Measurements from ENCODE around the gene RYR2.
"Not testable (repeated sequence)": the region's sequence is repeated elsewhere in the genome, so short reads cannot be mapped to it uniquely, and the experiment has no call there.

RYR2 gene

DNA sequence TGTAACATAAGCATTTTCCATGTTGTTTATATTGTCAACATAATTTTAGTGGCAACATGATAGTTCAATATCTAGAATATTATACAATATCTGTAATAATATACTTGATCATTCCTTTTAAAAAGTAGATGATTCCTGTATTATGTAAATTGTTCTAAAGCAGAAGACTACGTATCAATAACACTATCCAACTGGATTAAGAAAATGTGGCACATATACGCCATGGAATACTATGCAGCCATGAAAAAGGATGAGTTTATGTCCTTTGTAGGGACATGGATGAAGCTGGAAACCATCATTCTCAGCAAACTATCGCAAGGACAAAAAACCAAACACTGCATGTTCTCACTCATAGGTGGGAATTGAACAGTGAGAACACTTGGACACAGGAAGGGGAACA is 329.5 kb downstream of the RYR2 start:
- not testable (repeated sequence) for DNase-seq

GRCh38 chr1:237383791-237384190 is 341.8 kb downstream of the RYR2 start:
- no peak for DNase-seq

GRCh38 chr1:237384213-237384612 is 342.2 kb downstream of the RYR2 start:
- DNase-seq: no peak

DNA sequence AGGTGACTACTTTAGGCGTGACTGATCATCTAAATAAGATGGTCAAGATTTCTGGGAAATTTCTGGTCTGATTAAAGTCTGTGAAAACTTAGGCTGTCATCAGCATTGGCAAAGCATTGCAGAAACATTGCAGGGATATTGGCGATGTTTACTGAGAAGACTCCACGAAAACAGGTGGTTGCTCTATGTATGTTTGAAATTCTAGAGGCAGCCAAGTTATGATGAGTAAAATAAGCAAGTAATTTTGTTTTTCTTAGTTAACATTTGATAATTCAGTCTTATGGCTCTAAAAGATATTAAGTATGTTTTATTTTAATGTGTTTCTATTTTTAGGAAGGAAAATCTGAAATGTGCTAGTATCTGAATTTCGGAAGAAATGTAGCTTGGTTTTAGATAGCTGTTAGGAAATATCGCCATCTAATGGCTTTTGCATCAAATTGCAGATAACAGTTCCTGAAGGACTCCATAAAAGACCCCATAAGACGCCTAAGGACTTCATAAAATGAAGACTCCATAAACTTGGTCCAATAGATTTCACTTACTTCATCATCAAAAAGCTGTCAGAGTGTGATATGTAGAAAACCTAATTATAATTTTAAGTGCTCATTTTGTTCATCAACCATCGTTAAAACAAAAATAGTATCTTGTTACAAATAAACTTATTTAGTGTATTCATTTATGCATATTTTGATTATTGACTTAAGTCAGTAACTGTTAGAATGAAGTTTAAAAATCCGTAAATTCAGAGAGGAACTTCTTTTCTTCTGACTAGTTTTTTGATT is 344.6 kb downstream of the RYR2 start:
- no peak for DNase-seq

- DNase-seq: no peak
These were observed 345.1 kb downstream of the RYR2 start for GRCh38 chr1:237387144-237387505.

DNA sequence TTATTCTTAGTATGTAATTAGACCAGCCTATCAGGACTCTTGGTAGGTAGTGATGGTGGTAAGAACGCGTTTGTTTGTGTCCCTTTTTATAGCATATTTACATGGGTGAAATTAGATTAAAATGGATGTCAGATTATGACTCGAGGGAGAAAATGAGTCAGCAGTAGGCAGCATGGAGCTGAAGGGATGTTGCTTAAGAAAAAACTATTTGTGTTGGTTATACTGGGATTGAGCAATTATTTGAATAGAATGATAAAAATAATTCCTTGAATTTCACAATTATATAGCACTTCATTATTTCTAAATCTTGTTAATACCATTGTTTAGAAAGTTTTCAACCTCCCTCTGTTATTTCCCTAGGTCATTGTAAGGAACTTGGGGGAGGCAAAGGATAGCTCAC is 348.8 kb downstream of the RYR2 start:
- DNase-seq: no peak

- no peak for DNase-seq
These were observed 351.6 kb downstream of the RYR2 start for GRCh38 chr1:237393632-237394031.

DNA sequence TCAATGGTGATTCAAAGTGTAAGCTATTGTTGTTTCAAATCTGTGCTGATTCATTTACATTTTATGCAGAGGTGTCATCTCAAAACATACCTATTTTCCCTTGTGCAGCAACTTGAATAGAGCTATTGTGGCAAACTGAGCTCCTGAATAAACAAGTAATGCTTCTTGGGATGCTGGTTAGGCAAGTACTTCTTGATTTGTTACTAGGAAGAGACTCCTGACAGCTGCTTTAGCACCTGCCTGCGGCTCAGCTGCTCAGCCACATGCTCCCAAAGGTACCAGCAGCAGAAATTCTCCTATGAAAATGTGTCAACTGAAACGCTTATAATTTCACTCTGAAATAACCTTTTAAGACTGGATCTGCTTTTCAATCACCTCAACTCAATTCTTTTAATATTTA is 352.3 kb downstream of the RYR2 start:
- no peak for DNase-seq

DNA sequence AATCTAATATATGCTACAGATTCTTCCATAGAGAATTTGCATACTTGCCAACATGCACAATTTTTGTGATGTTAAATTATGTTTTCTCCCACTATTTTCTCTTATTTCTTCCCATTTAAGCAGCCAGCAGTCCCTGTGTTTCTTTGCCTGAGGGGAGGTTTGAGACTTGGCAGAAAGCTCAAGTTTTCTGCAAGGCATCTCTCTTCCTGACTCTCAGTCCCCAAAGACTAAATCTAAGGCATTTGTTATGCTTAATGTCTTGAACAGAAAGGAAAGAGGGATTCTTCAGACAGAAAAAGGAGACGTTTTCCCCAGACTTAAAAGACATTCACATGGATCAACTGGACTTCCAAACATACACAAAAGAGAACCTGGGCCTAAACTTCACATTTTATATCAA is 354.4 kb downstream of the RYR2 start:
- no peak for DNase-seq

DNA sequence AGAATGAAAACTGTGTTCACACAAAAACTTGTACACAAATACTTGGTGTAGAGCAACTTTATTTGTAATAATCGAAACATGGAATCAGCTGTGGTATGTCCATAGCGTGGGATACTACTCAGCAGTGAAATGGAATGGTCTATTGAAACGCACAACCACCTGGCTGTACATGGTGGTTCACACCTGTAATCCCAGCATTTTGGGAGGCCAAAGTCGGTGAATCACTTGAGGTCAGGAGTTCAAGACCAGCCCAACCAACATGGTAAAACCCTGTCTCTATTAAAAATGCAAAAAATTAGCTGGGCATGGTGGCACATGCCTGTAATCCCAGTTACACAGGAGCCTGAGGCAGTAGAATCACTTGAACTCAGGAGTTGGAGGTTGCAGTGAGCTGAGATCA is 356.8 kb downstream of the RYR2 start:
- DNase-seq: no peak

GRCh38 chr1:237405912-237406311 is 363.9 kb downstream of the RYR2 start:
- no peak for DNase-seq

GRCh38 chr1:237411621-237412020 is 369.6 kb downstream of the RYR2 start:
- no peak for DNase-seq

GRCh38 chr1:237416924-237417655 is 375.1 kb downstream of the RYR2 start:
- DNase-seq: no peak

DNA sequence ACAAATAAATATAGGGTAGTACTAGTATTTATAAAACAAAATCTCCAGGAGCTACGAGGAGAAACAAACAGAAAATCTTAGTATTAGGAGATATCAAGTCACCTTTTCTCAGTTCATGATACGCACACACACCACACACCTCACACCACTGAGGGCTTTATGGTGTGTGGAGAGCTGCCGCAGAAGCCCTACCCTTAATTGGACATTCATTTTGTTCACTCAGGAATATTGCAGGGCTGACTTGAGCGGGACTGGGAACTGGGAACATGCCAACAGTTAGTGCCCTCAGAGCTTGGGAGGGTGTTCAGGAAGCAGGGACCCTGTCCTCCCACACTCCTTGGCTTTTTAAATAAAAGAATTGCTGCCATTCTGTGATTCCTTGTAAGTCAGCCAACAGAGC is 386.8 kb downstream of the RYR2 start:
- DNase-seq: no peak

DNA sequence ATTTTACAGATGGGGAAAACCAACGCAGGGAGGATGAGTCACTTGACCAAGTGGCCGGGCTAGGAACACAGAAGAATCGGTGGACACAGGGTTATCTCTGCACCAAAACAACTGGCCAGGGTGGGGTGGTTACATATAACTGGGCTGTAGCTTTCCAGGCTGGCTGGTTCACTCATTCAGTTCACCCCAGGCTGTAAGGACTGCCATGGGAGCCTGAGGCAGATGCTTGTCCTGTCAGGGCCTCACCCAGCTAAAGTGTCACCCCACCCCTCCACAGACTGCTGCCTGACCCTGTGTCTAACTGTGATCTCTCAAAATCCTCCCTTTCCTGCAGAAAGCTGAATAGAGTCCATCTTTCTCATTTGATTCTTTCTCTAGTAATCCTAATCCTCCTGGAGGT is 387.3 kb downstream of the RYR2 start:
- no peak for DNase-seq

GRCh38 chr1:237431448-237431847 is 389.5 kb downstream of the RYR2 start:
- DNase-seq: no peak

DNA sequence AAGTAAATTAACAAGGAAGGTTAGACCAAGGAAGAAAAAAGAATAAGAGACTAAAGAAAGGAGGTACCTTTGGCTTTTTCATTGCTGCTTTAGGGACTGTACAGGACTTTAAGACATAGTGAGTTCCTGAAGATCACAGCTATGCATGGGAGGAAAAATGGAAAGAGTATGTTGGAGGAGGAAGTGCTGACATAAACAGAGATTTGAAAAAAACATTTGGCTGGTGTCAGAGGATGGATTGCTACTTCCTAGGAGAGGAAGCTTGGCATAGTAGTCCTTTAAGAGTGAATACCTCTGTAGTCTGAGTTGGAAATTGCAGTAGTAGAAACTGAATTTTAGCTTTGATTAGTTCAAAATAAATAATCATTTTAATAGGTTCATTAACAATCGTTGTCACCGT is 398.4 kb downstream of the RYR2 start:
- no peak for DNase-seq

DNA sequence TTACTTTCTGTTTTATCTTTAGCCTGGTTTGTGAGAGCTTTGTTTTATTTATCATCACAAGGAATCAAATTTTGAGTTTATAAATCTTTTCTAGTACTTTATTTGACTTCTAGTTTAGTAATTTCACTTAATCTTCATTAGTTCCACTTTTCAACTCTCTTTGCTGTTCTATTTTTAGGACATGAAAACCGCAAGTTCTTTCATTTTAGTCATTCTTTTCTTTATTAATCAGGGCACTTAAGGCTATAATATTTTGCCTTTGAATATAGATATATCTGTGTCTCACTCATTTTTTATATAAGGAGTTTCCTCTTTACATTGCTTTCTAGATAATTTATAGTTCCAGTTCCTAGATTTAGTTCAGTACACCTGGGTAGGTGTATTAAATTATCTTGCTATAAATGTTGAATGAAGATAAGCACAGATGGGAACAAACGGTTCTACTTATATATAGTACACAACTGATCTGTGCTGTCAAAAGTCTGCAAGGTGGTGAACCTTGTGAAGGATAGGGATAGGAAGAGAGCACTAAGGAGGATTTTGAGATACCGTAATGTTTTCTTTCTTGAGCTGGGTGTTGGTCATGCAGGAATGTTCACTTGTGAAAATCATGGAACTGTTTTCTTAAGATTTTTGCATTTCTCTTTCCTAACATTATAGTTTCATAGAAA is 402.3 kb downstream of the RYR2 start:
- no peak for DNase-seq

DNA sequence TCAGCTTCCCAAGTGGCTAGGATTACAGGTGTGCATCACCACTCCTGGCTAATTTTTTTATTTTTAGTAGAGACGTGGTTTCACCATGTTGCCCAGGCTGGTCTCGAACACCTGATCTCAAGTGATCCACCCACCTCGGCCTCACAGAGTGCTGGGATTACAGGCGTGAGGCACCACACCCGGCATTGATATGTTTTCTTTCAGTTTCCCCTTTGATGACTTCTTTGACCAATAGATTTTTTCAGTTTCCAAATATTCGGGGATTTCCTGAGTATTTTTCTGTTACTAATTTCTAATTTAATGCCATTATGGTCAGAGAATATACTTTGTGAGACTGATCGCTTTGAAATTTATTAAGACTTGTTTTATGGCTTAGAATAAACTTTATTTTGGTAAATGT is 406.1 kb downstream of the RYR2 start:
- no peak for DNase-seq

- DNase-seq: no peak
These were observed 415.6 kb downstream of the RYR2 start for GRCh38 chr1:237457573-237457972.

DNA sequence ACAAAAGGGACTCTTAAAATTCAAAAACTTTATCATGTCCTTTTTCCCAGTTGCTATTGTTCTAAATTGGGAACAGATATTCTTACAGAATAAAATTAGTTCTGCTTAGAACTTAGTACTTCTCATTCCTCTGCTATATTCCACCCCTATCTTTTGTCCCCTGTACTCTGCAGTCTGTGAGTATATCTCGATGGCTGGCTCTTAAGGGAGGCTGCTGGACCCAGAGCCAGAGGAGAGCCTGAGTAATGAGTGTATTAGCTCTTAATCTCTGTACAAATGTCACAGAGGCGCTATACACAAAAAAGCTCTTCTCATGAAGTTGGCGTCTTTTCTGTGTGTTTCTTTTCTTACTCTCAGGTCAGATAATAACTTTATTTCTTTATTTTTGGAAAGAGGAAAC is 425.3 kb downstream of the RYR2 start:
- DNase-seq: no peak

DNA sequence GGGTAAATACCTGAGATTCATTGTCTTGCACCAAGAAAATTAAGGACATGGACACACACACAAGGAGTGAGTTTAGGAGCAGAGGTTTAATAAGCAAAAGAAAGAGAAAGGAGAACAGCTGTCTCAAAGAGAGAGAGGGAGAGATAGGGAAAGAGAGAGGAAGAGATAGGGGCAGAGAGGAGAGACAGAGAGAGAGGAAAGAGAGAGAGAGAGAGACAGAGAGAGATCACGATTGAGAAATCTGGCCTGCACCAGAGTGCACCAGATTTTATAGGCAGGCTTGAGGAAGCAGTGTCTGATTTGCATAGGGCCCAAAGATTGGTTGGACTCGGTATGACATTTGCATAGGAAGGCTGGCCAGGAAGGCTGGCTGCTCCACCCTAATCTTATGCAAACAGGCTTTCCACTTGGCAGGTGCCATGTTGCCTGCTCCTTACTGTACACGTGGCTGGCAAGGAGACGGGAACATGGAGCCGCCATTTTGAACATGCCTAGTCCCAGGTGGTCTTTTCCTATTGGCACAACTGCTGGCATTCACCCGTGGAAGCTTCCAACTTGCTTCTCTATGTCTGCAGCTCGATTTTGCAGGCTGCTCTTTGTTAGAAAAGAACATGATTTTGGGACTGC is 428.8 kb downstream of the RYR2 start:
- DNase-seq: no peak

DNA sequence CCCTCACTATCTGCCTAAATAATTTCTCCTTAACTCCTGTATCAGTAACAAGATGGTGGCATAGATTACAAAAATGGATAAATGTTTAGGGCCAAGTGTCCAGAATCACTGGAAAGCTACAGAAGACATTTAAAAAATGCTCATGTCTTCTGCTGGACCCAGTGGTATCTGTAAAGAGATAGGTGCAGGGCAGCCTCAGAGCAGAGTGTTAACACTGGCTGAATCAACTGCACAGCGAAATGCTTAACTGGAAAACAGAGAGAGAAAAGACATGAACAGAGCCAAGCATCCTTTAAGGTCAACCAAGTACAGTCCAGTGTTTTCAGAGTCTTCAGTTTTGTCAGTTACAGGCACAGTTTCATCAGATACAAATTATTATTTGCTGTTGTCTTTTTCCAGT is 429.4 kb downstream of the RYR2 start:
- no peak for DNase-seq

DNA sequence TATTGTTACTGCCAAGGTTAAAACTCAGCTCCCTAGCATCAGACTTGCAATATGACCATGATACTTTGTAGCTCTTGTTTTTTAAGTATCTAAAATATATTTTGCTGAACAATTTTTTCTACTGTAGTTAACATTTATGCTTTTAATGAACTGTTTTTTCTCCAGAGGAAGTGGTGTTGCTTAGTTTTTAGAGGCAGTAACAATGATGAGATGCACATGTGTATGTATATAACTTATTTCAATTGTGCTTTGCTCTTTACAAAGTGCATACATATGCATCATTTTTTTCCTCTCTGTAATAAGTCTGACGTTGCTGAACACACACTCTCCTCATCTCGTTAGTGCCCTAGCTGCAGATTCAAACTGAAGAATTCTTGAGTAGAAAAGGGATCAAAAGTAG is 430.0 kb downstream of the RYR2 start:
- DNase-seq: no peak
